Astrocyte (in vitro differentiated cells and primary cell): ENCODE measurements around the gene ZNF407. TPM values are rescaled to one million over a fixed set of nuclear protein-coding genes. Genes with fewer than 3 reads are reported as not detected.
A peak's percentile ranks its signal among the peaks of the same experiment; 100 is the strongest.

ENCODE experiments used
- DNase-seq: peaks from one replicate; pipeline ENCODE4 v3.0.0-alpha.2; 2010; ENCODE audit warnings: low read depth
- FAIRE-seq: peaks from 2 replicates; lab custom pipeline; 2011; peaks lifted over from hg19 to GRCh38; lab: Jason Lieb, UNC
- H2AFZ ChIP-seq: 2 replicates; pipeline ENCODE4 v1.6.0; 2012; ENCODE audit warnings: low read depth, low read length, inconsistent platforms
- H3K27ac ChIP-seq: 2 replicates; pipeline ENCODE4 v1.5.1; 2011; ENCODE audit warnings: low read depth, low read length, inconsistent platforms
- H3K27me3 ChIP-seq: 2 replicates; pipeline ENCODE4 v1.6.0; 2011; ENCODE audit warnings: low read length, inconsistent platforms; ENCODE audit not compliant: insufficient read depth
- H3K36me3 ChIP-seq: 2 replicates; pipeline ENCODE4 v1.5.1; 2011; ENCODE audit warnings: low read length, inconsistent platforms; ENCODE audit not compliant: insufficient read depth
- H3K4me1 ChIP-seq: 2 replicates; pipeline ENCODE4 v1.5.1; 2011; ENCODE audit warnings: low read length, inconsistent platforms; ENCODE audit not compliant: insufficient read depth
- H3K4me2 ChIP-seq: 2 replicates; pipeline ENCODE4 v1.6.0; 2012; ENCODE audit warnings: low read length, inconsistent platforms
- H3K4me3 ChIP-seq: 2 replicates; pipeline ENCODE4 v1.5.1; 2011; ENCODE audit warnings: low read depth, mild to moderate bottlenecking, low read length, inconsistent platforms; ENCODE audit not compliant: insufficient read depth
- H3K79me2 ChIP-seq: 2 replicates; pipeline ENCODE4 v1.6.0; 2012; ENCODE audit warnings: mild to moderate bottlenecking, low read length, inconsistent platforms; ENCODE audit not compliant: insufficient read depth
- H3K9ac ChIP-seq: 2 replicates; pipeline ENCODE4 v1.6.0; 2012; ENCODE audit warnings: mild to moderate bottlenecking, low read length, inconsistent platforms
- H3K9me3 ChIP-seq: 2 replicates; pipeline ENCODE4 v1.5.1; 2012; ENCODE audit warnings: low read depth, mild to moderate bottlenecking, low read length, inconsistent platforms; ENCODE audit not compliant: insufficient read depth
- H4K20me1 ChIP-seq: 2 replicates; pipeline ENCODE4 v1.6.0; 2012; ENCODE audit warnings: low read length, inconsistent platforms; ENCODE audit not compliant: insufficient read depth
- H3K27ac Mint-ChIP-seq: one replicate; pipeline ENCODE4 v1.8.0; 2021; ENCODE audit warnings: mild to moderate bottlenecking, mixed read lengths; ENCODE audit not compliant: unreplicated experiment
- H3K27me3 Mint-ChIP-seq: one replicate; pipeline ENCODE4 v1.8.0; 2021; ENCODE audit warnings: low read depth, mixed read lengths; ENCODE audit not compliant: unreplicated experiment
- H3K36me3 Mint-ChIP-seq: one replicate; pipeline ENCODE4 v1.8.0; 2021; ENCODE audit warnings: low read depth, mixed read lengths; ENCODE audit not compliant: unreplicated experiment
- H3K4me1 Mint-ChIP-seq: one replicate; pipeline ENCODE4 v1.8.0; 2021; ENCODE audit warnings: low read depth, mixed read lengths; ENCODE audit not compliant: unreplicated experiment
- H3K4me3 Mint-ChIP-seq: one replicate; pipeline ENCODE4 v1.8.0; 2021; ENCODE audit warnings: mild to moderate bottlenecking, moderate library complexity, mixed read lengths; ENCODE audit not compliant: unreplicated experiment
- H3K9me3 Mint-ChIP-seq: one replicate; pipeline ENCODE4 v1.8.0; 2021; ENCODE audit warnings: mild to moderate bottlenecking, mixed read lengths; ENCODE audit not compliant: unreplicated experiment
- CTCF ChIP-seq: IDR thresholded peaks from 2 replicates; pipeline ENCODE4 v1.5.1; 2011; ENCODE audit warnings: low read depth, mild to moderate bottlenecking, inconsistent platforms, low read length, moderate library complexity; ENCODE audit not compliant: insufficient read depth
- EZH2 ChIP-seq: IDR thresholded peaks from 2 replicates; pipeline ENCODE4 v1.6.1; 2012; ENCODE audit warnings: mild to moderate bottlenecking, low read length, inconsistent platforms; ENCODE audit not compliant: insufficient read depth
- total RNA-seq: library from RNA; stranded (reverse); gene quantifications from 2 replicates; pipeline ENCODE4 v1.2.1, GENCODE V29; 2021

ZNF407 gene
- total RNA-seq, 1 donor from 2014 or later: 13.8 TPM

GRCh38 chr18:74715865-74716712, 118.4 kb downstream of the ZNF407 start:
- H3K9me3 Mint-ChIP-seq: no peaks in the 10 kb centered on the region

GRCh38 chr18:74718312-74718711, 120.6 kb downstream of the ZNF407 start:
- Histone ChIP-seq H3K79me2 (no peaks in the 10 kb centered on the region), H3K9ac (no peak overlapping the region), H3K27me3 (no peaks in the 10 kb centered on the region), H3K36me3 (no peaks in the 10 kb centered on the region), H3K9me3 (no peaks in the 10 kb centered on the region), H2AFZ (no peak overlapping the region), H3K4me2 (no peak overlapping the region), H4K20me1 (no peaks in the 10 kb centered on the region), H3K27ac (no peak overlapping the region), H3K4me1 (no peaks in the 10 kb centered on the region), H3K4me3 (no peak overlapping the region)
- H3K4me1 Mint-ChIP-seq: peaks cover 2% of the 10 kb centered on the region
- DNase-seq (no peak), FAIRE-seq (no peak)
- no peaks in the 10 kb centered on the region for H3K36me3 Mint-ChIP-seq
- H3K27ac Mint-ChIP-seq: no peak overlapping the region
- H3K4me3 Mint-ChIP-seq: no peak overlapping the region
- no peaks in the 10 kb centered on the region for H3K27me3 Mint-ChIP-seq
- no peaks in the 10 kb centered on the region for H3K9me3 Mint-ChIP-seq
- no peak for TF ChIP-seq EZH2
- TF ChIP-seq CTCF: no peak

More at GRCh38 chr18:74715865-74716712, 118.4 kb downstream of the ZNF407 start:
- no peak overlapping the region for H3K27ac Mint-ChIP-seq
- no peaks in the 10 kb centered on the region for H3K4me1 Mint-ChIP-seq
- no peaks in the 10 kb centered on the region for H3K27me3 Mint-ChIP-seq
- no peaks in the 10 kb centered on the region for H3K36me3 Mint-ChIP-seq
- H3K4me2 ChIP-seq: no peak overlapping the region
- H3K9ac ChIP-seq: no peak overlapping the region
- H3K27me3 ChIP-seq: no peaks in the 10 kb centered on the region
- no peak overlapping the region for H3K4me3 ChIP-seq
- TF ChIP-seq CTCF (no peak), EZH2 (no peak)
- no peak for FAIRE-seq
- peaks cover 5% of the 10 kb centered on the region for H4K20me1 ChIP-seq
- no peak overlapping the region for H3K27ac ChIP-seq
- H3K79me2 ChIP-seq: no peaks in the 10 kb centered on the region
- H3K36me3 ChIP-seq: no peaks in the 10 kb centered on the region
- no peaks in the 10 kb centered on the region for H3K4me1 ChIP-seq
- no peak overlapping the region for H2AFZ ChIP-seq
- no peaks in the 10 kb centered on the region for H3K9me3 ChIP-seq
- H3K4me3 Mint-ChIP-seq: no peak overlapping the region
- no peak for DNase-seq

- no peaks in the 10 kb centered on the region for H3K27me3 ChIP-seq
- H3K27ac ChIP-seq: no peak overlapping the region
- Mint-ChIP-seq H3K9me3 (no peaks in the 10 kb centered on the region), H3K4me3 (no peak overlapping the region), H3K4me1 (peaks cover 2% of the 10 kb centered on the region), H3K27me3 (no peaks in the 10 kb centered on the region), H3K36me3 (no peaks in the 10 kb centered on the region), H3K27ac (no peak overlapping the region)
- FAIRE-seq (no peak), DNase-seq (peak; percentile 26)
- H3K4me3 ChIP-seq: no peak overlapping the region
- no peaks in the 10 kb centered on the region for H3K36me3 ChIP-seq
- no peaks in the 10 kb centered on the region for H3K9me3 ChIP-seq
- no peaks in the 10 kb centered on the region for H4K20me1 ChIP-seq
- TF ChIP-seq CTCF: no peak
- TF ChIP-seq EZH2: no peak
- no peak overlapping the region for H2AFZ ChIP-seq
- no peaks in the 10 kb centered on the region for H3K79me2 ChIP-seq
- no peaks in the 10 kb centered on the region for H3K4me1 ChIP-seq
- H3K4me2 ChIP-seq: no peak overlapping the region
- no peak overlapping the region for H3K9ac ChIP-seq
These were observed 124.6 kb downstream of the ZNF407 start for GRCh38 chr18:74722237-74722636.
